NOMO-1 treated with dmso at 0.1 percent for 144 hours (cell line): ENCODE data around the gene PTPRU.

Source experiments
- DNase-seq: peaks from one replicate; lab custom pipeline; 2025; ENCODE audit not compliant: unreplicated experiment; lab: John Stamatoyannopoulos, UW

PTPRU gene

DNA sequence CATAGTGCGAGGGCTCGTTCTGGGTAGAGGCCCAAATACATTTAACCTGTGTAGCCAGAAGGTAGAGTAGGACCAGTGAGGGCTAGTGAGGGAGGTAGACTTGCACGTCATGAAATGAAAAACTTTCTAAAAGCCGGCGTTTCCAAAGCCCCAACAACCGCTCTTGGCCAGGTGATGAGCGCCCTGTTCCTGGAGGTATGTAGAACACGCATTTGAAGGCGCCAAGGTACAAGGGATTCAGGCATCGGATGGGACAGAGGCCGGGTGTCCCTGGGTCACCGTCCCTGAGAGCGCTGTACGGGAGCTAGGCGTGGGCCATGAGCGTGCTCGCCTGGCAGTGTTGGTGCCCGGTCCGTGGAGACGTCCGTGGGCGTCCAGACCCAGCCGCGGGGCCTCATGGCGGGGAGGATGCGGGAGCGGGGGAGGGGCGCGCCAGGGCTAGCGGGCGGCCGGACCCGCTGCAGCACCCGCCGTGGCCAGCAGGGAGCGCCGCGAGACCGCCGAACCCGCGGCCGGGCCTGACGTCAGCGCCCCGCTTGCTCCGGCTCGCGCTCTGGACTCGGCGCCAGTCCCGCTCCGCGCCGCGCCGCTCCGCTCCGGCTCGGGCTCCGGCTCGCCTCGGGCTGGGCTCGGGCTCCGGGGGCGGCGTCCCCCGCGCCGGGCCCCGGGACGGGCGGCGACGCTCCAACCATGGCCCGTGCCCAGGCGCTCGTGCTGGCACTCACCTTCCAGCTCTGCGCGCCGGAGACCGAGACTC is at the start of gene PTPRU:
Gene PTPRU, plus strand, starts transcription at position 568 of the 757 bp plus-strand sequence. Its CDS starts 123 bp downstream, at position 691.
- peak; percentile 66 for DNase-seq

DNA sequence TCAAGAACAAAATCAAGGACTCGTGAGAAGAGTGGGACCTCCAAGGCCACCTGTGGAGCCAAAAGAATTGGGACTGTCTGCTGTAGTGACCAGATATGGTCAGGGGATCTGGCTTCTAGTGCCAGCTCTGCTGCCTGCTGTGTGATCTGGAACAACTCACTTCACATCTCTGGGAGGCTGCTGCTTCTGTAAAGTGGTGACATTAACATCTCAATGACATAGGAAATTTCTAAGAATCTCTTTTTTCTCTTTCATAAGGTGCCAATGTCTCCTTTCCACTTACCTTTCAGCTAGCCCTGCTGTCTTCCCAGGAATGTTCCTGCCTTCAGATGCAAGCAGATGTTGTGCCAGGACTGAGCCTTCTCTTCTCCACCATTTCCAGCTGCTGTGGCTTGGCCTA is 49.6 kb upstream of the PTPRU start:
- DNase-seq = no peak

DNA sequence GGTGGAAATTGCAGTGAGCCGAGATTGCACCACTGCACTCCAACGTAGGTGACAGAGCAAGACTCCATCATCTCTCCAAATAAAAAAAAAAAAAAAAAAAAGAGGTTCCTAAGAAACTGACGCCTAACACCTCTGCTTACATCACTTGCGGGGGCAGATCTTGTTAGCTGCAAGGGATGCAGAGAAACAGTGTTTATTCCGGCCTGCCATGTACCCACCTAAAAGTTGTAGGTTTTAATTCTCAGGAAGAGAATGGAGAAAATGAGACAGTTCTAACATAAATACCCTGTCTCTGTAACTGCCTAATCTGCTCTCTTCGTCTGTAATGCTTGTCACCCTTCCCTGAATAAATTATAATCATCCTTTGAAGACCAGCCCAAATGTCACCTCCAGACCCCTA is 45.6 kb upstream of the PTPRU start:
- DNase-seq = no peak

DNA sequence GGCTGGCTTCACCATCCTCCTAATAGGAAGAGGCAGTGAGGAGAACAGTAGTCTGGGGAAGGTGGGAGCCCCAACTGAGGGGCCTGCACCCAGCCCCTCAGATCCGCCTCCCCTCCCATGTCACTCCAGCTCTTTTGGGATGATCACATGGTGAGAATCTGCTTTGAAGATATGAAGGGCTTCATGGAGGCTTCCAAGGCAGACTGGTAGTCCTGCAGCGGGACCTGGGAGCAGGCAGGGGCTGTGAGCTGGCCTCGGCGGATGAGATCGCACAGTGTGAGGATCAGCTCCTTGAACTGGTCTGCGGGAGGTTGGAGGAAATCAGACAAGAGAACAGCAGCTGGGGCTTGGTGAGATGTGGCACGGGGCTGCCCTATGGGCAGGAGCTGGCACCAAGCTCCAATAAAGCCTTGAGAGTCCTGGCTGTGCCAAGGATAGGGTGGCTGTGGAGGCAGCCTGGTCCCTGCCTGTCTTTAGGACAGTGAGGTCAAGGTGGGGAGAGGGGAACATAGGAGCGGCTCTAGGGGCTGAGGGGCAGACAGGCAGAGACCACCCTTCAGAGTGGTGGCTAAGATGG is 42.4 kb upstream of the PTPRU start:
- DNase-seq = no peak

DNA sequence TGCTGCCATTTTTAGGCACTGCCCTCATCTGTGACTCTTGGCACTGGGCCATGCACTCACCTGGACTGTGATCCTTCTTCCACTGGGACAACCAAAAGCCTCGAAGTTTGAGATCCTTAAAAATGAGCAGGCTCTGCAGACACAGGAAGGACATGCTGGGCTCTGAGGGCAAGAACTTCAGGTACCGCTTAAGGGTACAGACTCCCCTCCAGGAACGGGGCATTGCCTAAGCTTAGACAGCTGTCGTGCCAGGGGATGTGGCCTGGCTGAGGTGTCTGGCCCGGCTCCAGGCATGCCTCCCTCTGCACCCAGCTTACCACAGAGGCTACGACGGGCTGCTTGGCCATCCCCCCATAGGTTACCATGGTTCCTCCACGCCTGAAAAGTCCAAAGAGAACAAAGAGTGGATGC is 40.4 kb upstream of the PTPRU start:
- DNase-seq = no peak

DNA sequence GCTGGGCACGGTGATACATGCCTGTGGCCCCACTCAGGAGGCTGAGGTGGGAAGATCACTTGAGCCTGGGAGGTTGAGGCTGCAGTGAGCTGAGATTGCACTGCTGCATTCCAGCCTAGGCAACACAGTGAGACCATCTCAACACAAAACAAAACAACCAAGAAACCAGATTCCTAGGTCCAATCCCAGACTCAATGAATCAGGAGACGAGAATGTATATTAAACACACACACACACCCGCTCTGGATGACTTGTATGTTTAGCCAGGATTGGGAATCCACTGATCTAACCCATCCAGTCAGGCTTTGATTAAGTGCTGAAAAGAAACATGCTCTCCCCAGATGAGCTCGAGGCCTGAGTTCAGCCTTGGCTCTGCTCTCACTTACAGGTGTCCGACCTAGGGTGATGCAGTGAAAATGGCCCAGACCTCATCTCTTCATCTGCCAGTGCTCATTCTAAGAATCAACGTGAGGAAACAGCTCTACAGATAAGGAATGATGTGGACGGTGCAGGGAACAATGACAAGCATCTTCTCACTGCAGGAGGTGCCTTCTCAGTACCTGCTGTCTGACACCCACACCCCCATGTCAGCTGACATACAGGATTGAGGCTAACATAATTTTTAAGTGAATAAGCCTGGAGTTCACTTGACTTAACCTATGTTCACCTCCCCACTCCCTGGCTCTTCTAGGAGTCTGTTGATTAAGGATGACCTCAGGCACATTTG is 39.3 kb upstream of the PTPRU start:
- no peak for DNase-seq

DNA sequence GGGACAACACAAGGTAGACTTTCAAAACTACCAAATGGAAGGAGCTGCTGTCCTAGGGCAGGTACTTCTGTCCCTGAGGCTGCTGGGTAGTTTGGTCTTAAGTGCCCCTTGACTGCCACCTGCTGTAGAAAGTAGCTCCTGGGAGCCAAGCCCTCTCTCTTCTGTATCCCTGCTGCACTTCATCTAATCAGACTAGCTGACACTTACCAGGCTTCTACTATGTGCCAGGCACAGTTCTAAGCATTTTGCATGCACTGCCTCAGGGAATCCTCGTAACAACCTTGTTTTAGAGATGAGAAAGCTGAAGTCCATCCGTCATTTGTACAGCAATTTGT is 38.8 kb upstream of the PTPRU start:
- no peak for DNase-seq

DNA sequence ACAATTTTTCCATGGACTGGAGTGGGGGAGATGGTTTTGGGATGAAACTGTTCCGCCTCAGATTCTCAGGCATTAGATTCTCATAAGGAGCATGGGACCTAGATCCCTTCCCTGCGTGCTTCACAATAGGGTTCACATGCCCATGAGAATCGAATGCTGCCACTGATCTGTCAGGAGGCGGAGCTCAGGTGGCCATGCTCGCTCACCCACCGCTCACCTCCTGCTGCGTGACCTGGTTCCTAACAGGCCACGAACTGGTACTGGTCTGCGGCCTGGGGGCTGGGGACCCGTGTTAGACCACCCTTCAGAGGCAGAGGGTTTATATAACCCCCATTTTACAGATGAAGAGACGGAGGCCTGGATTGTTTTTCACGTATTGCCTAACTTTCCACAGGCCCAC is 38.3 kb upstream of the PTPRU start:
- DNase-seq = no peak

DNA sequence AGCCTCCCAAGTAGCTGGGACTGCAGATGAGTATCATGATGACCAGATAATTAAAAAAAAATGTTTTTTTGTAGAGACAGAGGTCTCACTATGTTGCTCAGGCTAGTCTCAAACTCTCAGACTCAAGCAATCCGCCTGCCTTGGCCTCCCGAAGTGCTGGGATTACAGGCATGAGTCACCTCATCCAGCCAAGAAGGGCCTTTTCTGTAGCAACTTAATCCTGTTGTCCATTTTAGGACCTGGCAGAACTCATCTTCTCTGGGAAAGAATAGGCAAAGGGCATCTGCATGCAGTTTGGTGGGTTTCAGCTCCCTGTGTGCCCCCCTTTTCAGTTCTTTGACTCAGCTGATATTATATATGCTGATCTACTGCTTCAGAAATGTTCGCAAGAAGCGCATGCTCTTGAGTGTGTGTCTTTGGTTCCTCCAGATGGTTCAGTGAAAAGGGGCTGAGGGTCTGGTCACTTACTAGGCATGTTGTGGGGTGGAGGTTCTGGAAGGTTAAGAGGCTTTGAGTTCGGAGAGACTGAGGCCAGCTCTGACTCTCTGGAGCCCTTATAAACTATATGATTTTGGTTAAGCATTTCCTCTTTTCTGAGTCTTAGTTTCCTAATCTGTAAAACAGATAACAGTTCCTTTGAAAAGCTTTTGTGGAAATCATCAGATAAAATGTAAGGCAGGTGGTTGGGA is 35.3 kb upstream of the PTPRU start:
- no peak for DNase-seq

DNA sequence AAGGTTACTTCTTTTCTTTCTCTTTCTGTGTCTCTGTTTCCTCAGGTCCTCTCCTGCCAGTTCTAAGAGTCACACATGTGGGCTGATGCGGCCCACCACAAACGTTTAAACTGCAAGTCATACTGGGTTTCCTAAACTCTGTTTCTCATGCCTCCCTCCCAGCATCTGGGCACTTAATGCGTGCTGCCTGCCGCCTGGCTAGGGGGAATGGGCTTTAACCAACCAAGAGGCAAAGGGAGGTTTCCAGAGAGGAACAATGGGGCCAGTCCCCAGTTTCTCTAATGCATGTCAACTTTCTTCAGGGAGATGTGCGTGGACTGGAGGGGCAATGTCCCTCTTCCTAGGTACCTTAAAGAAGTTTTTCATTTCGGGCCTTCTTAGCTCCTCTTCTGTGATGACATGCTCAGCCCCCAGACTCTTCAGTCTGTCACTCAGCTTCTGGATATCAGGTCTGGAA is 34.7 kb upstream of the PTPRU start:
- DNase-seq = no peak

DNA sequence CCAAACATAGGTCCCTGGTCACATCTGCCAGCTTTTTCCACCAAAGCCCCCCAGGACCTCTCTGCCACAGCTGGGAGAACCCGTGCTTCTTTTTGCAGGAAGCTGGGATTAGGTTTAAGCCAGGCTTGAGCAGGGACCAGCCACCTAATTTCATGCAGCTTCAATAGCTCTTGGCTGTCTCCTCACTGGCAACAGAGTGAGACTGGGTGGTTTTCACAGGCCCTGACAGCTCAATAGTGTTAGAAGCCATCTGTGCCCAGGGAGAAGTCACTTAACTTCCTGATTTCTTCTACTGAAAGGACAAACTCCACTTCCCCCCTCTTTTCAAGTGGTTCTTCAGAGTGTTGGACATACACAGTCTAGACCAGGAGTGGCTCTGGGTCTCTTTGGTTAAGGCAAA is 34.3 kb upstream of the PTPRU start:
- DNase-seq = peak; percentile 41

DNA sequence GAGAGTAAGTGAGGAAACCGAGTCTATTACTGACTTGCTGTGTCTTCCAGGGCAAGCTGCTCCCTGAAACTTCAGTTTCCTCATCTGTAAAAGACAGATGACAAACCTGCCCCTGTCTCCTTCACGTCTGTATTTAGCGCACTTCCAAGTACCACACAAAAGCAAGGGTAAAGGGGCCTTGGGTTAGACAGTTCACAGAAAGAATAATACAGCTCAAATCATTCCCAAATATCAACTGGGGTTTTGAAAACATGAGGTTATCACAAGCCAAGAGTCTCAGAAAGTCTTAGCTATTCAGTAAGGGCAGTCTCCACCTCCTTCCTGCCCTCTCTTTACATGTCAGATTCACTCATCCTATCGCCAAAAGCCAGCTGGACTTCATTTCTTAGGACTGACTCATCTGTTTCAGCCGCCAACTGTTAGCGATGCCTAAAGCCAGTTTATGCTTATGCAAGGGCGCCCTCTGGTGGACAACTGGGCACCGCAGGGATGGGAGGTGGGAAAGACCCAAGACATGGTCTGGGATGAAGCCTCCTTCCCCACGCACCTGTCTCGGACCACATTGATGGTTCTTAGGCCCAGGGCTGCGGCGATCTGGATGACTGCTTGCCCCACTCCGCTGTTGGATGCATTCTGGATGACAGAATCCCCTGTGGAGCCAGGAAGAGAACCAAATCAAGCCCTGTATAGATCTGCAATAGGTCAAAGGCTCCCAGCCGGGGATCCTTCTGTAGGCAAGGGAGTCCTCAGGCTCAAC is 33.6 kb upstream of the PTPRU start:
- peak; percentile 77 for DNase-seq

DNA sequence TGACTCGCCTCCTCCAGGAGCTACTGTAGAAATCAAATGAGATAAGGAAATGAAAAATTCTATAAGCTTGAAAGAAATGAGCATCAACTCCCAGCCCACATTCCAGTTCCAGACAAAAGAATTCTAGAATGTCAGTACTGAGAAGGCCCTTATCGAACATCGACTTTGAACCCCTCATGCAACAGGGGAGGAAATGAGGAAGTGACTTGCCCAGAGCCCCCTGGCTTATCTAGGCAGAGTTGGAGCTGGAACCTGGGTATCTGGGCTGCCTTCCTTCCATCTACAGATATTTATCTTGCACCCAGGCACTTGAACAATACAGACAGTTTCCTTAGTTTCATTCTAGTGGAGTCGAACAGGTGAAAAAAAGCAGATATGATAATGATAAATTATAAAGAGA is 27.9 kb upstream of the PTPRU start:
- DNase-seq = no peak

DNA sequence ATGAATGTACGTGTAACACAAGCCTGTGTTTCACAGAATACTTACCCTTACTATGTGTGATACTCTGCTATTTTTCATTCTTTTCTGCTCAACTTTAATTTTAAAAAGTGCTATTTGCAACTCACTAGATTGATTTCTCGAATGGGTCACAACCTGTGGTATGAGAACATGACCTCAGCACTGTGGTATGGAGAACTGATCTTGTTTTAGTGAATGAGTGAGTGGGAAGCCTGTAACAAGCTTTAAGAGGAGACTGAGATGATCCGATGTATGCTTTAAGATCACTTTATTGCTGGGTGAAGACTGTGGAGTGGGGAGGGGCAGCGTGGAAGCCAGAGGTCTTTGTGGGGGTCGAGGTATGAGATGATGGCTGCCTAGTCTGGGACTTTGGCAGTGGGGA is 27.1 kb upstream of the PTPRU start:
- DNase-seq = no peak

DNA sequence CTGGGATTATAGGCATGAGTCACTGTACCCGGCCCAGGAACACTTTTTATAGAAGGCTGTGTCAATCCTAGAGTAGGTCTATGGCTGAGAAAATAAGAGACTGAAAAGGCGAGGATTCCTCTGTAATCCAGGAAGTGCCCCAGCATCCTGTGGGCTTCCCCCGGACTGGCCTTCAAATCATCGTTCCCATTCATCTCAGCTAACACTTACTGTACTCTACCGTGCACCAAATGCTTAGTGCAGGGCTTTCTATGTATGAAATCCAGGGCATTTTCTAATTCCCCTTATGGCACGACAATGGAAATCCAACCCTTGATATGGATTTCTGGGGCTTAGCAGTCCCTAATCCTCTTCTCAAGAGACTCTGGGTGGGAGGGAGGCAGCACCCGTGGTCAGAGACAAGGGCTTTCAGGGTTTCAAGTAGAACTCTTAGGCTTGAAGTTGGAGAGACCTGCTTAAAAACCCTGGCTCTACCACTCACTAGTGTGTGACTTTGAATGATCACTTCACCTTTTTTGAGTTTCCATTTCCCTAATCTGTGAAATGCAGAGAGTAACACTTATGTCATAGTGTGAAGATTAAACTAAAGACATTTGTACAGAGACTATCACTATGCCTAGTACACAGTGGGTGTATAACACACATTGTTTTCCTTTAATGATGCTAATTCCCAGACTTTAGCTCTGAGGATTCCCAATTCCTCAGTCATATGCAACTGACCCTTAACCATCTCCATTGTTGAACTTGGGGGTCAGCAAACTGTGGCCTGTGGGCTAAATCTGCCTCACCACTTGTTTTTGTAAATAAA is 25.8 kb upstream of the PTPRU start:
- DNase-seq = no peak

DNA sequence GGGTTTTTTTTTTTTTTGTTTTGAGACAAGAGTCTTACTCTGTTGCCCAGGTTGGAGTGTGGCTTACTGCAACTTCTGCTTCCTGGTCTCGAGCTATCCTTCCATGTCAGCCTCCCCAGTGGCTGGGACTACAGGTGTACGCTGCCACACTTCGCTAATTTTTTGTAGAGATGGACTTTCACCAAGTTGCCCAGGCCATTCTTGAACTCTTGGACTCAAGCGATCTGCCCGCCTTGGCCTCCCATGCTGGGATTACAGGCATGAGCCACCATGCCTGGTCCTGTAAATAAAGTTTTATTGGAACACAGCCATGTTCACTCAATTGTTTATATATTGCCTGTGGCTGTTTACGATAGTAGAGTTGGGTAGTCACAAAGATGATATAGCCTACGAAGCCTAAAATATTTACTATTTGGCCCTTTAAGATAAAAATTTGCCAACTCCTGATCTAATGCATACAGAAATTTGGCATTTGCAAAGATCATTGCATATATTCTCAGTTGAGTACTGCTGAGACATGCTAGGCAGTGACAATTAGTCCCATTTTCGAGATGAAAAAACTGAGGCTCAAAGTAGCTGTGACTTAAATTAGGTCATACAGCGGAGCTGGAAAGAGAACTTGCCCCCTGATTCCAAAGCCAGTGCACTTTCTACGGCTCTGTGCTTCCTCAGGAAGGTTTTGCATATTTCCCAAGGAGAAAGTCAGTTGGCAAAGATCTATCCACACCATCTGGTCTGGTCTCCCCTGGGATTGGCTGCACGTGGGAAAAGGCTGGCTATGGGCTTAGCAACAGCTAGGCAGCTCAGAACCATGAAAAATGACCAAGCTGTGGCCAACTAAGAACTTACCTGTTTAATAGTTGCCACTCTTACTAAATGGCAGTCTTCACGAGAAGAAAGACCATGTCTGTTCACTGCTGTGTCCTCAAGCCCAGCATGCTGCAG is 25.0 kb upstream of the PTPRU start:
- DNase-seq = no peak

DNA sequence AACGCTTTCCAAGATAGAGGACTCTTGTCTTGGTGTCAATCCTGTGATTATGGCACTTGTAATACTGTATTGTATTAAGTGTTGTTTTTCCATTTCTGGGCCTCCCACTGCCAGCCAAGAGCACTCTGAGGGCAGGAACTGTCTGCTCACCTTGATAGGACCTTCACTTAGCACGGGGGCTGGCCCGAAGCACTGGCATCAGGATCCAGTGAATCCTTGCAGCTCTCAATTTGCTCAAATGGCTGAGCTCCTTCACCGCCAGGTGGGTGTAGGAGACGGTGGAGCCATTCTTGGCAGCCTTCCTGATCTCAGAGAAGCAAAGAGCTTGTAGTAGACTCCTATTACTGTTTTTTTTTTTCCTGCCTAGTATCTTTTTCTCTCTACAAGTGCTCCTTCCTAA is 23.3 kb upstream of the PTPRU start:
- no peak for DNase-seq

DNA sequence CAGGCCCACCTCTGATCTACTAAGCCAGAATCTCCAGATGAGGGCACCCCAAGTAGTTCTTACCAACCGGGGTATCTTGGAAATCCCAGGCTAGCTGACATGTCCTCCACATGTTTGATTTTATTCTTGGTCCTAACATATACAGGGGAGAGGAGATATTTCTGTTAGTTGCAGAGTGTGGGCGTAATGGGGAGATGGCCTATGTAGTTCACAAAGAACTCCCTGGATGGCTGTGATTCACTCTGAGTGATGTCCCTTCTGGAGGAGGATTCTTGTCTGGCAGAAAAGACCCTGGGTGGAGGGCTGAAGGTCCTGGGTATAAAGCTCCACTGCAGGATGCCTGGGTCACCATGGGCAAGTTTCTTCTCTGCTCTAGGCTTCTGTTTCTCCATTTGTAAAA is 18.7 kb upstream of the PTPRU start:
- DNase-seq = no peak

DNA sequence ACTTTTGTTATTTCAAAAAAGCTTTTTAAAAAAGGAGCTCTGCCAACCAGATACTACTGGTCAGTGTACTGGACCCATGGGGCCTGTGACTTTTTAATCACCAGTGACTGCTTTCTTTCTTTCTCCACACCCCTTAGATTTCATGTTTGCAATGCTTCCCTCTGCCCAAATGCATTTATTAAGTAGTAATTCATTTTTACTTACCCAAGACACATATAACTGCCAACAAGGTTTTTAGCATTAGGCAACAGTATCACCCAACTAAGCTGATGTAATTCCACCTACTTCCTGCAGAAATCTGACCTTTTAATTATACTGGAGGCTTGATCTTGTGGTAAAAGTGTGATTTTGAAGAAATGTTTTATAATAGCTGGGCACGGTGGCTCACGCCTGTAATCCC is 18.1 kb upstream of the PTPRU start:
- DNase-seq = no peak
